HepG2 (cell line): ENCODE measurements around the gene RIMS3. TPM values are rescaled to one million over a fixed set of nuclear protein-coding genes. Genes with fewer than 3 reads are reported as not detected.

Source experiments
- ATAC-seq: fragments of 200-7000 bp; cut with Tn5 transposase; 3 replicates; pipeline ENCODE4 v1.9.1; 2020; ENCODE audit warnings: mild to moderate bottlenecking, moderate library complexity
- BruUV-seq: library from RNA; stranded (reverse); fragments of 400-500 nt; replicated peaks from 2 replicates; lab custom pipeline; 2021; lab: Mats Ljungman, UMichigan
- CTCF ChIA-PET: fragments of 300-600 bp; formaldehyde crosslinking; extraction: SDS; loops from one replicate; lab custom pipeline; 2021; ENCODE audit warnings: low total read pairs, inconsistent platforms, low intra/inter-chr PET ratio; lab: Yijun Ruan, JAX
- POLR2A ChIA-PET: fragments of 350-600 bp; sonication (Branson Sonifier 250); formaldehyde crosslinking; loops from one replicate; lab custom pipeline; 2020; ENCODE audit warnings: antibody characterized with exemption, inconsistent platforms; lab: Yijun Ruan, JAX
- DNase-seq: peaks from one replicate; pipeline ENCODE4 v3.0.0-alpha.2; 2015; ENCODE audit warnings: low spot score
- FAIRE-seq: peaks from 3 replicates; lab custom pipeline; 2011; peaks lifted over from hg19 to GRCh38; lab: Jason Lieb, UNC
- H2AFZ ChIP-seq: one replicate; pipeline ENCODE4 v1.6.1; 2011; ENCODE audit warnings: low read length, inconsistent platforms
- H3K27ac ChIP-seq: fragments of 300-600 bp; 3 replicates; pipeline ENCODE4 v1.8.0; 2011; ENCODE audit warnings: mixed run types, mild to moderate bottlenecking, mixed read lengths, low read length, inconsistent platforms; ENCODE audit not compliant: insufficient read depth; ENCODE audit errors: extremely low read length
- H3K27me3 ChIP-seq, 2 experiments: fragments of 200-600 bp in 1 of 2; 2 replicates in 1 of 2; 3 replicates in 1 of 2; pipeline versions ENCODE4 v1.6.0 to v1.8.0; 2011; ENCODE audit warnings: low read length in 2 of 2, mild to moderate bottlenecking in 2 of 2, moderate library complexity in 2 of 2, inconsistent platforms in 1 of 2; ENCODE audit not compliant: insufficient read depth in 2 of 2, control insufficient read depth in 1 of 2
- H3K36me3 ChIP-seq, 2 experiments: fragments of 200-600 bp in 1 of 2; replicated peaks in 1 of 2; 2 replicates in 1 of 2; 3 replicates in 1 of 2; pipeline versions ENCODE4 v1.5.1 to v1.8.0; 2011; ENCODE audit warnings: low read length in 2 of 2, inconsistent platforms in 1 of 2; ENCODE audit not compliant: insufficient read depth in 2 of 2, control insufficient read depth in 1 of 2
- H3K4me1 ChIP-seq: 2 replicates; pipeline ENCODE4 v1.5.1; 2012; ENCODE audit warnings: low read length, inconsistent platforms; ENCODE audit not compliant: insufficient read depth
- H3K4me2 ChIP-seq: 2 replicates; pipeline ENCODE4 v1.6.0; 2011; ENCODE audit warnings: low read depth, low read length, inconsistent platforms
- H3K4me3 ChIP-seq, 3 experiments: fragments of 200-600 bp in 1 of 3; sonication (generic), shearing (Covaris generic) in 1 of 3; replicated peaks in 1 of 3; 2 replicates each; pipeline ENCODE4 v1.5.1; 2011 to 2016; ENCODE audit warnings: low read length in 3 of 3, inconsistent platforms in 2 of 3, low read depth in 2 of 3, mild to moderate bottlenecking in 2 of 3, control low read depth in 1 of 3, mixed read lengths in 1 of 3; ENCODE audit not compliant: insufficient read depth in 1 of 3
- H3K79me2 ChIP-seq: one replicate; pipeline ENCODE4 v1.6.1; 2011; ENCODE audit warnings: low read length, inconsistent platforms; ENCODE audit not compliant: insufficient read depth
- H3K9ac ChIP-seq: 2 replicates; pipeline ENCODE4 v1.6.0; 2011; ENCODE audit warnings: mild to moderate bottlenecking, low read depth, low read length, inconsistent platforms; ENCODE audit not compliant: insufficient read depth
- H3K9me3 ChIP-seq: 2 replicates; pipeline ENCODE4 v1.5.1; 2012; ENCODE audit warnings: mild to moderate bottlenecking, low read length
- H4K20me1 ChIP-seq: 2 replicates; pipeline ENCODE4 v1.6.0; 2011; ENCODE audit warnings: inconsistent platforms, mild to moderate bottlenecking, low read length, moderate library complexity; ENCODE audit not compliant: insufficient read depth
- DZIP1 ChIP-seq: sonication (generic); formaldehyde crosslinking; IDR thresholded peaks from 2 replicates; pipeline ENCODE4 v1.5.0; 2020; ENCODE audit warnings: mild to moderate bottlenecking, missing genetic modification reagents
- ETS1 ChIP-seq: sonication (generic); formaldehyde crosslinking; IDR thresholded peaks from 2 replicates; pipeline ENCODE4 v1.4.0; 2020; ENCODE audit warnings: missing genetic modification reagents
- HDAC2 ChIP-seq: sonication (generic); formaldehyde crosslinking; IDR thresholded peaks from 2 replicates; pipeline ENCODE4 v1.4.0; 2020; ENCODE audit warnings: missing genetic modification reagents
- HOXA5 ChIP-seq: sonication (generic); formaldehyde crosslinking; IDR thresholded peaks from 2 replicates; pipeline ENCODE4 v1.4.0; 2020; ENCODE audit warnings: missing genetic modification reagents
- MED8 ChIP-seq: sonication (generic); formaldehyde crosslinking; IDR thresholded peaks from 2 replicates; pipeline ENCODE4 v1.8.1; 2023; ENCODE audit warnings: mild to moderate bottlenecking, missing genetic modification reagents; ENCODE audit not compliant: insufficient replicate concordance
- ZBTB21 ChIP-seq: sonication (generic); formaldehyde crosslinking; IDR thresholded peaks from 2 replicates; pipeline ENCODE4 v1.4.0; 2020; ENCODE audit warnings: missing genetic modification reagents
- ZNF205 ChIP-seq: IDR thresholded peaks from 2 replicates; pipeline ENCODE4 v1.6.1; 2018; ENCODE audit warnings: missing biosample characterization, missing genetic modification reagents
- ZNF282 ChIP-seq: fragments of 450-650 bp; IDR thresholded peaks from 2 replicates; pipeline ENCODE4 v1.6.1; 2018; ENCODE audit not compliant: partially characterized antibody
- ZNF496 ChIP-seq: sonication (generic); formaldehyde crosslinking; IDR thresholded peaks from 2 replicates; pipeline ENCODE4 v1.8.1; 2023; ENCODE audit warnings: mild to moderate bottlenecking, moderate library complexity, missing genetic modification reagents; ENCODE audit not compliant: insufficient replicate concordance
- ZNF550 ChIP-seq: sonication (generic); formaldehyde crosslinking; IDR thresholded peaks from 2 replicates; pipeline ENCODE4 v1.4.0; 2020; ENCODE audit warnings: mild to moderate bottlenecking, missing genetic modification reagents, borderline replicate concordance
- ZNF556 ChIP-seq: sonication (generic); formaldehyde crosslinking; IDR thresholded peaks from 2 replicates; pipeline ENCODE4 v1.4.0; 2020; ENCODE audit warnings: mild to moderate bottlenecking, missing genetic modification reagents, borderline replicate concordance
- WGBS: methylation state at CpG from one replicate; pipeline ENCODE4 v1.1.6; 2017; ENCODE audit warnings: low lambda C conversion rate; 5-methylcytosine and 5-hydroxymethylcytosine counted together
- in situ Hi-C: cut with HindIII; loops from 2 replicates; pipeline ENCODE4 v1.10.0; 2017; ENCODE audit warnings: low pct_unique_long_range_greater_than_20kb; ENCODE audit not compliant: extremely low pct_ligation_motif_present
- intact Hi-C: fragments of 100-400 bp; cut with micrococcal nuclease; formaldehyde crosslinking; loops from one replicate; pipeline ENCODE4 v1.10.0; 2022; ENCODE audit not compliant: unreplicated experiment
- polyA plus RNA-seq, 8 experiments: library from polyadenylated mRNA; depleted of rRNA in 3 of 8; stranded (reverse) in 7 of 8; unstranded in 1 of 8; fragments of >200 nt; fragmentation: Illumina TruSeq in 4 of 8; extraction: Trizol in 4 of 8; gene quantifications; 2 replicates each; pipeline versions ENCODE4 v1.2.1 to v1.2.3, GENCODE V29; 2011 to 2016; ENCODE audit warnings: low read depth in 4 of 8, missing spikeins in 1 of 8, mixed read lengths in 1 of 8; ENCODE audit not compliant: insufficient read depth in 1 of 8
- total RNA-seq, 5 experiments: library from RNA; depleted of rRNA; stranded (reverse); fragments of >200 nt; fragmentation: Illumina TruSeq; extraction: Trizol; gene quantifications; 2 replicates each; pipeline ENCODE4 v1.2.3, GENCODE V29; 2016; ENCODE audit warnings: low read depth in 1 of 5
- TF ChIP-seq, protein P1 (sequence below): sonication (generic); formaldehyde crosslinking; IDR thresholded peaks from 2 replicates; pipeline ENCODE4 v1.4.0; 2020; ENCODE audit warnings: missing genetic modification reagents
- TF ChIP-seq, protein P2 (sequence below): sonication (generic); formaldehyde crosslinking; IDR thresholded peaks from 2 replicates; pipeline ENCODE4; 2020; ENCODE audit warnings: missing genetic modification reagents, mild to moderate bottlenecking, borderline replicate concordance

Gene RIMS3
- total and polyA plus RNA-seq, 2 of the 13 experiments (the other 11 are each of a cell fraction or from before 2014, with no cell fraction given), result 2.1 to 5.4 TPM

DNA sequence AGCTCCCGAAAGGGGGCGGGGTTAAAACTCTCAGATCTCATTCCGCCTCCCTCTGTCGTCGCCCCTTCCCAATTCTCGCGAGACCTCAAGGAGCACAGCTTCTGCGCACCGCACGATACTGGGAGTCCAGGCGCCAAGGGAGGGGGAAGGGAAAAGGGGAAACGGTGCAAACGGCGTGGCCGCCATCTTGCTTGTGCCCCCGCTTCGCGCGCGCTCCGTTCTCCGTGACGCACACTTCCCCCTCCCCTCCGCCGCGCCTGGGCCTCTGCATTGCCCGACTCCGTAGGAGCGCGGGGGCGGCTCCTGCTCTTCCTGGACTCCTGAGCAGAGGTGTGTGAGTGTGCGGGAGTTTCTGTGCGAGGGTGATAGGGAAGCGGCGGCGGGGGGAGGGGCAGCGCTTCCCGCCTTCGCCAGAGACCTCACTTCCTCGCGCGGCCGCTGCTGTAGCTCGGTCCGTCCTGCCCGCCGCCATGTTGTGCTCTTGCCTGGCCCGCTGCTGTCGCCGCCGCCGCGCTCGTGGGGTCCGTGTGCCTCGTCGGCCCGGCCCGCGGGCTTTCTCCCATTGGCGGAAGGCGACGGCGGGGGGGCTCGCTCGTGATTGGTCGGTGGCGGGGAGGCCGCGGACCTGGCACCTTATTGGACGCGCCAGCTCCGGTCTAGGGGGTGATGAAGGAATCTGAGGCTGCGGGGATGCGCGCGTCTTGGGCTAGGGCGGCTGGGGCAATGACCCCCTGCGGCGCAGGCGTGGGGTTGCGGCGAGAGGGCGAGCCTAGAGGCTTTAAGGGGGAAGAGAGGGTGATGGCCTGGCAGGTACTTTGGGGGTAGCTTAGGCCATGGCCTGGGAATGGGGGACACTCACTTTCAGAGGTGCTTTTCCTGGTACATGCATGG lies 26.3 kb upstream of the RIMS3 start, which contains the start of gene NFYC:
TSS of gene NFYC (plus strand) at position 167 of the 891 bp plus-strand sequence. CDS start 47,140 bp downstream, outside the sequence.
- ATAC-seq (peak; percentile 92), DNase-seq (peak; percentile 99), FAIRE-seq (peak; percentile 79)
- intact Hi-C loops, result loop anchor here (1.0 to 5.0 kb wide), 4 partner anchors 18 to 161 kb away; no protein-coding TSS in a partner anchor
- peak within 1 kb of the TSS; percentile 74 to 81 (median 81) for H3K4me3 ChIP-seq
- no peaks in the 10 kb centered on the region; the same call in 1 of the 2 replicates for H4K20me1 ChIP-seq
- ChIA-PET CTCF (no interaction called here), POLR2A (interaction anchor here (0.6 to 5.4 kb wide), 40 partner anchors 9 to 308 kb away, joined by 3 to 147 read pairs (median 4); partner anchors contain the start of genes CITED4, RIMS3, ZFP69B and ZNF684)
- H2AFZ ChIP-seq, result no peak within 1 kb of the TSS
- 1% methylated on average over 17 of the region's 84 CpGs for WGBS
- BruUV-seq, result no TSS peak
- H3K4me1 ChIP-seq, result peaks cover 55% of the 10 kb centered on the region
- H3K79me2 ChIP-seq, result peaks cover 64% of the 10 kb centered on the region
- peaks cover 0 to 3% of the 10 kb centered on the region in 2 experiments; a peak in 1 of 5 replicates for H3K27me3 ChIP-seq
- peak within 1 kb of the TSS; percentile 97 for H3K9ac ChIP-seq
- 0 out of 5 replicates have a peak, but pooled peaks cover 1 to 4% of the 10 kb centered on the region in 2 experiments for H3K36me3 ChIP-seq
- H3K9me3 ChIP-seq, result no peaks in the 10 kb centered on the region
- peak within 1 kb of the TSS; percentile 97 for H3K27ac ChIP-seq
- in situ Hi-C loops, result no loop called here
- H3K4me2 ChIP-seq, result peak within 1 kb of the TSS; percentile 100
- TF ChIP-seq MED8 (CRISPR knock-in tag) (peak; percentile 71), ETS1 (CRISPR knock-in tag) (no peak), ZNF205 (CRISPR knock-in tag) (peak; percentile 32; the same call in 1 of the 2 replicates), DZIP1 (CRISPR knock-in tag) (peak; percentile 78; the same call in 1 of the 2 replicates), ZNF496 (CRISPR knock-in tag) (no peak), HOXA5 (CRISPR knock-in tag) (peak; percentile 82; the same call in 1 of the 2 replicates), ZBTB21 (CRISPR knock-in tag) (peak; percentile 63), ZNF282 (no peak), ZNF556 (CRISPR knock-in tag) (peak; percentile 91; the same call in 1 of the 2 replicates), HDAC2 (CRISPR knock-in tag) (peak; percentile 63), ZNF550 (CRISPR knock-in tag) (no peak)
- TF ChIP-seq, protein P1, sequence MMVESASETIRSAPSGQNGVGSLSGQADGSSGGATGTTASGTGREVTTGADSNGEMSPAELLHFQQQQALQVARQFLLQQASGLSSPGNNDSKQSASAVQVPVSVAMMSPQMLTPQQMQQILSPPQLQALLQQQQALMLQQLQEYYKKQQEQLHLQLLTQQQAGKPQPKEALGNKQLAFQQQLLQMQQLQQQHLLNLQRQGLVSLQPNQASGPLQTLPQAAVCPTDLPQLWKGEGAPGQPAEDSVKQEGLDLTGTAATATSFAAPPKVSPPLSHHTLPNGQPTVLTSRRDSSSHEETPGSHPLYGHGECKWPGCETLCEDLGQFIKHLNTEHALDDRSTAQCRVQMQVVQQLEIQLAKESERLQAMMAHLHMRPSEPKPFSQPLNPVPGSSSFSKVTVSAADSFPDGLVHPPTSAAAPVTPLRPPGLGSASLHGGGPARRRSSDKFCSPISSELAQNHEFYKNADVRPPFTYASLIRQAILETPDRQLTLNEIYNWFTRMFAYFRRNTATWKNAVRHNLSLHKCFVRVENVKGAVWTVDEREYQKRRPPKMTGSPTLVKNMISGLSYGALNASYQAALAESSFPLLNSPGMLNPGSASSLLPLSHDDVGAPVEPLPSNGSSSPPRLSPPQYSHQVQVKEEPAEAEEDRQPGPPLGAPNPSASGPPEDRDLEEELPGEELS (CRISPR knock-in tag), result 0 out of 2 replicates have a peak, but pooled peaks have one; percentile 12
- TF ChIP-seq, protein P2, sequence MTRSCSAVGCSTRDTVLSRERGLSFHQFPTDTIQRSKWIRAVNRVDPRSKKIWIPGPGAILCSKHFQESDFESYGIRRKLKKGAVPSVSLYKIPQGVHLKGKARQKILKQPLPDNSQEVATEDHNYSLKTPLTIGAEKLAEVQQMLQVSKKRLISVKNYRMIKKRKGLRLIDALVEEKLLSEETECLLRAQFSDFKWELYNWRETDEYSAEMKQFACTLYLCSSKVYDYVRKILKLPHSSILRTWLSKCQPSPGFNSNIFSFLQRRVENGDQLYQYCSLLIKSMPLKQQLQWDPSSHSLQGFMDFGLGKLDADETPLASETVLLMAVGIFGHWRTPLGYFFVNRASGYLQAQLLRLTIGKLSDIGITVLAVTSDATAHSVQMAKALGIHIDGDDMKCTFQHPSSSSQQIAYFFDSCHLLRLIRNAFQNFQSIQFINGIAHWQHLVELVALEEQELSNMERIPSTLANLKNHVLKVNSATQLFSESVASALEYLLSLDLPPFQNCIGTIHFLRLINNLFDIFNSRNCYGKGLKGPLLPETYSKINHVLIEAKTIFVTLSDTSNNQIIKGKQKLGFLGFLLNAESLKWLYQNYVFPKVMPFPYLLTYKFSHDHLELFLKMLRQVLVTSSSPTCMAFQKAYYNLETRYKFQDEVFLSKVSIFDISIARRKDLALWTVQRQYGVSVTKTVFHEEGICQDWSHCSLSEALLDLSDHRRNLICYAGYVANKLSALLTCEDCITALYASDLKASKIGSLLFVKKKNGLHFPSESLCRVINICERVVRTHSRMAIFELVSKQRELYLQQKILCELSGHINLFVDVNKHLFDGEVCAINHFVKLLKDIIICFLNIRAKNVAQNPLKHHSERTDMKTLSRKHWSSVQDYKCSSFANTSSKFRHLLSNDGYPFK (CRISPR knock-in tag), result peak; percentile 99
